Measurements from ENCODE around the gene KRT8. TPM values are rescaled to one million over a fixed set of nuclear protein-coding genes. Genes with fewer than 3 reads are reported as not detected.
"Not testable (repeated sequence)": the region's sequence is repeated elsewhere in the genome, so short reads cannot be mapped to it uniquely, and the experiment has no call there.

The KRT8 gene
- 0.51 TPM in 1 of 2 replicates, not detected in the other for total RNA-seq

GRCh38 chr12:52904509-52905300 lies at the start of gene KRT8:
Gene KRT8 (minus strand): TSS chr12:52905076. CDS start chr12:52904981, 95 bp downstream.
- DNase-seq; H3K4me1 Mint-ChIP-seq; intact Hi-C loops (cut with micrococcal nuclease); H3K27me3 Mint-ChIP-seq; H3K9me3 Mint-ChIP-seq; H3K36me3 Mint-ChIP-seq (ENCODE audit: low read depth): not testable (repeated sequence)
- Mint-ChIP-seq H3K27ac (peak within 1 kb of the TSS; percentile 67), H3K4me3 (peak within 1 kb of the TSS; percentile 57)

GRCh38 chr12:52953181-52953841 lies 48.4 kb upstream of the KRT8 start:
- Mint-ChIP-seq H3K36me3 (ENCODE audit: low read depth) (no peaks in the 10 kb centered on the region), H3K4me3 (no peak overlapping the region), H3K9me3 (no peaks in the 10 kb centered on the region), H3K27me3 (peaks cover 4% of the 10 kb centered on the region), H3K27ac (no peak overlapping the region), H3K4me1 (peaks cover 2% of the 10 kb centered on the region)
- DNase-seq = no peak
- intact Hi-C loops (cut with micrococcal nuclease) = no loop called here

GRCh38 chr12:52952076-52952801 lies 47.4 kb upstream of the KRT8 start:
- peaks cover 7% of the 10 kb centered on the region for H3K27me3 Mint-ChIP-seq
- intact Hi-C loops (cut with micrococcal nuclease) = no loop called here
- H3K27ac Mint-ChIP-seq = no peak overlapping the region
- H3K36me3 Mint-ChIP-seq (ENCODE audit: low read depth) = no peaks in the 10 kb centered on the region
- no peak for DNase-seq
- H3K4me1 Mint-ChIP-seq = peaks cover 2% of the 10 kb centered on the region
- H3K9me3 Mint-ChIP-seq = no peaks in the 10 kb centered on the region
- no peak overlapping the region for H3K4me3 Mint-ChIP-seq

GRCh38 chr12:52951640-52952039 lies 46.8 kb upstream of the KRT8 start:
- peaks cover 2% of the 10 kb centered on the region for H3K4me1 Mint-ChIP-seq

GRCh38 chr12:52951126-52951525 lies 46.2 kb upstream of the KRT8 start:
- no peaks in the 10 kb centered on the region for H3K9me3 Mint-ChIP-seq

More at GRCh38 chr12:52951640-52952039, 46.8 kb upstream of the KRT8 start:
- Mint-ChIP-seq H3K36me3 (ENCODE audit: low read depth) (no peaks in the 10 kb centered on the region), H3K4me3 (no peak overlapping the region), H3K9me3 (no peaks in the 10 kb centered on the region), H3K27ac (no peak overlapping the region), H3K27me3 (peaks cover 9% of the 10 kb centered on the region)
- no peak for DNase-seq
- intact Hi-C loops (cut with micrococcal nuclease) = no loop called here

GRCh38 chr12:52950553-52950952 lies 45.7 kb upstream of the KRT8 start:
- H3K4me1 Mint-ChIP-seq = peaks cover 2% of the 10 kb centered on the region
- H3K36me3 Mint-ChIP-seq (ENCODE audit: low read depth) = no peaks in the 10 kb centered on the region
- H3K9me3 Mint-ChIP-seq = no peaks in the 10 kb centered on the region
- H3K27ac Mint-ChIP-seq = no peak overlapping the region
- intact Hi-C loops (cut with micrococcal nuclease) = no loop called here
- DNase-seq = no peak
- peaks cover 10% of the 10 kb centered on the region for H3K27me3 Mint-ChIP-seq
- H3K4me3 Mint-ChIP-seq = no peak overlapping the region

More at GRCh38 chr12:52951126-52951525, 46.2 kb upstream of the KRT8 start:
- H3K4me1 Mint-ChIP-seq = peaks cover 2% of the 10 kb centered on the region
- intact Hi-C loops (cut with micrococcal nuclease) = no loop called here
- no peak overlapping the region for H3K4me3 Mint-ChIP-seq
- H3K36me3 Mint-ChIP-seq (ENCODE audit: low read depth) = no peaks in the 10 kb centered on the region
- no peak for DNase-seq
- H3K27me3 Mint-ChIP-seq = peaks cover 9% of the 10 kb centered on the region
- no peak overlapping the region for H3K27ac Mint-ChIP-seq

- H3K27ac Mint-ChIP-seq = peak overlapping the region; percentile 1
- peak overlapping the region; percentile 75 for H3K4me3 Mint-ChIP-seq
- H3K4me1 Mint-ChIP-seq = peaks cover 2% of the 10 kb centered on the region
- no peaks in the 10 kb centered on the region for H3K36me3 Mint-ChIP-seq (ENCODE audit: low read depth)
- peaks cover 14% of the 10 kb centered on the region for H3K27me3 Mint-ChIP-seq
- no peak for DNase-seq
- intact Hi-C loops (cut with micrococcal nuclease) = no loop called here
- H3K9me3 Mint-ChIP-seq = no peaks in the 10 kb centered on the region
Observed at GRCh38 chr12:52949413-52950331, 44.8 kb upstream of the KRT8 start.

- Mint-ChIP-seq H3K27me3 (peaks cover 19% of the 10 kb centered on the region), H3K9me3 (no peaks in the 10 kb centered on the region), H3K4me3 (peak overlapping the region; percentile 39), H3K27ac (no peak overlapping the region), H3K4me1 (peaks cover 2% of the 10 kb centered on the region), H3K36me3 (ENCODE audit: low read depth) (no peaks in the 10 kb centered on the region)
- intact Hi-C loops (cut with micrococcal nuclease) = no loop called here
- no peak for DNase-seq
Observed at GRCh38 chr12:52947738-52948423, 43.0 kb upstream of the KRT8 start.

- Mint-ChIP-seq H3K27ac (no peak overlapping the region), H3K36me3 (ENCODE audit: low read depth) (no peaks in the 10 kb centered on the region), H3K27me3 (peaks cover 19% of the 10 kb centered on the region), H3K4me1 (peaks cover 2% of the 10 kb centered on the region), H3K9me3 (no peaks in the 10 kb centered on the region), H3K4me3 (no peak overlapping the region)
- DNase-seq = no peak
- intact Hi-C loops (cut with micrococcal nuclease) = no loop called here
Observed at GRCh38 chr12:52946797-52947547, 42.1 kb upstream of the KRT8 start.

GRCh38 chr12:52946334-52946733 lies 41.5 kb upstream of the KRT8 start:
- Mint-ChIP-seq H3K27ac (no peak overlapping the region), H3K4me1 (peaks cover 2% of the 10 kb centered on the region), H3K4me3 (no peak overlapping the region), H3K36me3 (ENCODE audit: low read depth) (no peaks in the 10 kb centered on the region), H3K9me3 (no peaks in the 10 kb centered on the region), H3K27me3 (peaks cover 19% of the 10 kb centered on the region)
- no peak for DNase-seq
- intact Hi-C loops (cut with micrococcal nuclease) = no loop called here

- intact Hi-C loops (cut with micrococcal nuclease) = no loop called here
- no peaks in the 10 kb centered on the region for H3K9me3 Mint-ChIP-seq
Observed at GRCh38 chr12:52945389-52946232, 40.7 kb upstream of the KRT8 start.

More at GRCh38 chr12:52945389-52946232, 40.7 kb upstream of the KRT8 start:
- peaks cover 19% of the 10 kb centered on the region for H3K27me3 Mint-ChIP-seq
- peaks cover 2% of the 10 kb centered on the region for H3K4me1 Mint-ChIP-seq
- no peaks in the 10 kb centered on the region for H3K36me3 Mint-ChIP-seq (ENCODE audit: low read depth)
- H3K27ac Mint-ChIP-seq = no peak overlapping the region
- no peak overlapping the region for H3K4me3 Mint-ChIP-seq
- DNase-seq = no peak

All from activated CD4-positive, alpha-beta T cell treated with anti-CD3 and anti-CD28 coated beads, Interleukin-2, amount 10 ng/mL, durations not matched to agents 24 days and 14 days (primary cell).